Activated CD4-positive, CD25-positive, alpha-beta regulatory T cell treated with anti-CD3 and anti-CD28 coated beads, Interleukin-2, amount 50 U/mL, for 24 hours (primary cell): ENCODE results near the gene OR2T3.
"Not testable (repeated sequence)": the region's sequence is repeated elsewhere in the genome, so short reads cannot be mapped to it uniquely, and the experiment has no call there.

Source experiments
- ATAC-seq, 2 donors: fragments of 150-1000 bp; cut with Tn5 transposase; one replicate each; pipeline ENCODE4 v1.10.0; 2021; ENCODE audit warnings: mild to moderate bottlenecking in 1 of 2, moderate library complexity in 1 of 2

The OR2T3 gene

GRCh38 chr1:248473051-248473450, at the start of gene OR2T3:
Gene OR2T3, plus strand, starts transcription at chr1:248473351. Its CDS starts 0 bp downstream, at chr1:248473351.
- ATAC-seq: not testable (repeated sequence)

- ATAC-seq: not testable (repeated sequence)
These were observed 45.5 kb upstream of the OR2T3 start for GRCh38 chr1:248427526-248428191.

- ATAC-seq: peak in 1 of 2 donors; percentile 43
These were observed 45.0 kb upstream of the OR2T3 start for GRCh38 chr1:248428192-248428533.

GRCh38 chr1:248431683-248432082, 41.5 kb upstream of the OR2T3 start:
- not testable (repeated sequence) for ATAC-seq

GRCh38 chr1:248432201-248432600, 41.0 kb upstream of the OR2T3 start:
- ATAC-seq: not testable (repeated sequence)

GRCh38 chr1:248433811-248434415, 39.2 kb upstream of the OR2T3 start:
- ATAC-seq: not testable (repeated sequence)

- not testable (repeated sequence) for ATAC-seq
These were observed 38.2 kb upstream of the OR2T3 start for GRCh38 chr1:248434913-248435312.

- not testable (repeated sequence) for ATAC-seq
These were observed 36.8 kb upstream of the OR2T3 start for GRCh38 chr1:248436303-248436702.

GRCh38 chr1:248438668-248439067, 34.5 kb upstream of the OR2T3 start:
- not testable (repeated sequence) for ATAC-seq

GRCh38 chr1:248439283-248439682, 33.9 kb upstream of the OR2T3 start:
- ATAC-seq: not testable (repeated sequence)

- not testable (repeated sequence) for ATAC-seq
These were observed 30.5 kb upstream of the OR2T3 start for GRCh38 chr1:248442500-248443277.

GRCh38 chr1:248444603-248445002, 28.5 kb upstream of the OR2T3 start:
- ATAC-seq: not testable (repeated sequence)

- ATAC-seq: not testable (repeated sequence)
These were observed 27.8 kb upstream of the OR2T3 start, which contains the start of gene OR2T2 for GRCh38 chr1:248445399-248445798. Gene OR2T2, plus strand, starts transcription at chr1:248445637. Its CDS starts 7,161 bp downstream, at chr1:248452798.

- ATAC-seq: peak in 1 of 2 donors; percentile 38
These were observed 24.6 kb upstream of the OR2T3 start for GRCh38 chr1:248448409-248449074.

- not testable (repeated sequence) for ATAC-seq
These were observed 23.2 kb upstream of the OR2T3 start for GRCh38 chr1:248449821-248450465.

- ATAC-seq: not testable (repeated sequence)
These were observed 22.5 kb upstream of the OR2T3 start for GRCh38 chr1:248450466-248451145.

GRCh38 chr1:248453619-248454018, 19.5 kb upstream of the OR2T3 start:
- ATAC-seq: not testable (repeated sequence)

- not testable (repeated sequence) for ATAC-seq
These were observed 18.1 kb upstream of the OR2T3 start for GRCh38 chr1:248455045-248455444.

- ATAC-seq: not testable (repeated sequence)
These were observed 16.5 kb upstream of the OR2T3 start for GRCh38 chr1:248456635-248457034.

GRCh38 chr1:248459117-248459516, 14.0 kb upstream of the OR2T3 start:
- not testable (repeated sequence) for ATAC-seq

- ATAC-seq: no peak
These were observed 2.0 kb upstream of the OR2T3 start for GRCh38 chr1:248471154-248471553.

- not testable (repeated sequence) for ATAC-seq
These were observed 1.0 kb upstream of the OR2T3 start for GRCh38 chr1:248472111-248472510.
